Panc1 (cell line): Measurements from ENCODE around the gene COL26A1. TPM values are rescaled to one million over a fixed set of nuclear protein-coding genes. Genes with fewer than 3 reads are reported as not detected.

Source experiments
- ATAC-seq: fragments of 200-7000 bp; cut with Tn5 transposase; 2 replicates; pipeline ENCODE4 v1.9.1; 2020; ENCODE audit warnings: mild to moderate bottlenecking, moderate library complexity
- BruUV-seq: library from RNA; stranded (reverse); fragments of 400-500 nt; replicated peaks from 2 replicates; lab custom pipeline; 2021; lab: Mats Ljungman, UMichigan
- CTCF ChIA-PET: fragments of 300-600 bp; sonication (Branson Sonifier 250); formaldehyde crosslinking; loops from one replicate; lab custom pipeline; 2022; ENCODE audit warnings: antibody characterized with exemption; lab: Charles Lee
- POLR2A ChIA-PET: fragments of 300-600 bp; sonication (Branson Sonifier 250); formaldehyde crosslinking; loops from one replicate; lab custom pipeline; 2022; ENCODE audit warnings: antibody characterized with exemption; lab: Charles Lee
- DNase-seq: peaks from one replicate; pipeline ENCODE4 v3.0.0-alpha.2; 2010; ENCODE audit warnings: low read depth, low spot score
- H3K27ac ChIP-seq: 2 replicates; pipeline ENCODE4 v1.5.1; 2011; ENCODE audit warnings: mild to moderate bottlenecking, low read length, inconsistent platforms
- H3K27me3 ChIP-seq: fragments of 200-500 bp; sonication (Bioruptor generic); 2 replicates; pipeline ENCODE4 v1.6.0; 2014; ENCODE audit warnings: low read length, inconsistent platforms; ENCODE audit not compliant: control insufficient read depth, insufficient read depth
- H3K36me3 ChIP-seq: fragments of 200-500 bp; sonication (Bioruptor generic); 2 replicates; pipeline ENCODE4 v1.5.1; 2014; ENCODE audit warnings: inconsistent platforms, mild to moderate bottlenecking, low read length, moderate library complexity; ENCODE audit not compliant: control insufficient read depth, insufficient read depth
- H3K4me1 ChIP-seq: 2 replicates; pipeline ENCODE4 v1.5.1; 2011; ENCODE audit warnings: inconsistent platforms, mild to moderate bottlenecking, low read length, moderate library complexity; ENCODE audit not compliant: control insufficient read depth, insufficient read depth
- H3K4me3 ChIP-seq, 2 experiments: 2 replicates each; pipeline ENCODE4 v1.5.1; 2011 to 2012; ENCODE audit warnings: low read depth in 2 of 2, low read length in 2 of 2, mild to moderate bottlenecking in 2 of 2, inconsistent platforms in 1 of 2, moderate library complexity in 1 of 2
- H3K9me3 ChIP-seq: fragments of 200-500 bp; sonication (Bioruptor generic); 2 replicates; pipeline ENCODE4 v1.5.1; 2014; ENCODE audit warnings: low read depth, mild to moderate bottlenecking, inconsistent platforms, low read length, moderate library complexity; ENCODE audit not compliant: control insufficient read depth, insufficient read depth
- POLR2AphosphoS5 ChIP-seq: IDR thresholded peaks from 2 replicates; pipeline ENCODE4 v1.6.1; 2012; ENCODE audit warnings: mild to moderate bottlenecking, low read depth, low read length, moderate library complexity
- SIN3A ChIP-seq: IDR thresholded peaks from 2 replicates; pipeline ENCODE4 v1.6.1; 2012; ENCODE audit warnings: low read depth, mild to moderate bottlenecking, low read length, moderate library complexity, borderline replicate concordance; ENCODE audit not compliant: insufficient read depth
- TCF7L2 ChIP-seq: IDR thresholded peaks from 2 replicates; pipeline ENCODE4 v1.6.1; 2011; ENCODE audit warnings: mild to moderate bottlenecking, low read depth, low read length, inconsistent platforms
- in situ Hi-C: cut with HindIII; loops from 2 replicates; pipeline ENCODE4 v1.10.0; 2016; ENCODE audit warnings: low sequenced_read_pairs, low pct_unique_long_range_greater_than_20kb
- intact Hi-C: fragments of 100-400 bp; cut with micrococcal nuclease; formaldehyde crosslinking; loops from one replicate; pipeline ENCODE4 v1.10.0; 2022; ENCODE audit not compliant: unreplicated experiment
- total RNA-seq: library from RNA; stranded (reverse); gene quantifications from one replicate; pipeline ENCODE4 v1.2.1, GENCODE V29; 2021; ENCODE audit not compliant: unreplicated experiment
- TF ChIP-seq, protein P1 (sequence below): fragments of 450-650 bp; IDR thresholded peaks from 2 replicates; pipeline ENCODE4 v1.5.1; 2017; ENCODE audit warnings: mild to moderate bottlenecking
- TF ChIP-seq, protein P2 (sequence below), 2 experiments: IDR thresholded peaks; 2 replicates each; pipeline ENCODE4 v1.6.1; 2011 to 2012; ENCODE audit warnings: low read depth in 2 of 2, control low read depth in 1 of 2, low read length in 1 of 2, mild to moderate bottlenecking in 1 of 2, moderate library complexity in 1 of 2; ENCODE audit not compliant: insufficient read depth in 1 of 2

Gene COL26A1
- total RNA-seq, 1 experiment from 2014 or later, result 25.8 TPM

DNA sequence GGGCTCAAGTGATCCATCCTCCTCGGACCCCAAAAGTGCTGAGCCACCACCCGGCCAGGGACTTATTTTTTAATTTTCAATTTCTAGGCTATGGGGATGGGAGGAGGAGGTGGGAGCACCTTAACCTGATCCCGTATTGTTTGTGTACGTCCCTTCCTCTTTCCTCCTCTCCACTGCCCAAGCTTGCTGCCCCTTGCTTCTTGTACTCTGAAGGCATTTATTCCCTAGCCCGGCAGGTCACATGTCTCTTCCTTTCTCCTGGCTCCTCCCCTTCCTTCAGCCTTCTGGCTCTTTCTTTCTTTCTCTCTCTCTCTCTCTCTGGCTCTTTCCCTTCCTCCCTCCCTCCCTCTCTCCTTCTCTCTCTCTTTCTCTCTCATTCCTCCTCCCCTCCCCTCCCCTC lies 56.0 kb downstream of the COL26A1 start:
- BruUV-seq, result no TSS peak
- intact Hi-C loops (loop anchor here (10.0 kb wide), 1 partner anchor 54 kb away; the partner anchor contains the start of gene COL26A1), in situ Hi-C loops (no loop called here)
- H3K9me3 ChIP-seq, result no peaks in the 10 kb centered on the region
- DNase-seq (no peak), ATAC-seq (no peak)
- no peaks in the 10 kb centered on the region for H3K27me3 ChIP-seq
- ChIA-PET POLR2A (no interaction called here), CTCF (interaction anchor here (0.6 kb wide), 1 partner anchor 90 kb away, joined by 8 read pairs; no protein-coding TSS in a partner anchor)
- no peak overlapping the region for H3K4me3 ChIP-seq
- no peak overlapping the region for H3K27ac ChIP-seq
- TF ChIP-seq, protein P1, sequence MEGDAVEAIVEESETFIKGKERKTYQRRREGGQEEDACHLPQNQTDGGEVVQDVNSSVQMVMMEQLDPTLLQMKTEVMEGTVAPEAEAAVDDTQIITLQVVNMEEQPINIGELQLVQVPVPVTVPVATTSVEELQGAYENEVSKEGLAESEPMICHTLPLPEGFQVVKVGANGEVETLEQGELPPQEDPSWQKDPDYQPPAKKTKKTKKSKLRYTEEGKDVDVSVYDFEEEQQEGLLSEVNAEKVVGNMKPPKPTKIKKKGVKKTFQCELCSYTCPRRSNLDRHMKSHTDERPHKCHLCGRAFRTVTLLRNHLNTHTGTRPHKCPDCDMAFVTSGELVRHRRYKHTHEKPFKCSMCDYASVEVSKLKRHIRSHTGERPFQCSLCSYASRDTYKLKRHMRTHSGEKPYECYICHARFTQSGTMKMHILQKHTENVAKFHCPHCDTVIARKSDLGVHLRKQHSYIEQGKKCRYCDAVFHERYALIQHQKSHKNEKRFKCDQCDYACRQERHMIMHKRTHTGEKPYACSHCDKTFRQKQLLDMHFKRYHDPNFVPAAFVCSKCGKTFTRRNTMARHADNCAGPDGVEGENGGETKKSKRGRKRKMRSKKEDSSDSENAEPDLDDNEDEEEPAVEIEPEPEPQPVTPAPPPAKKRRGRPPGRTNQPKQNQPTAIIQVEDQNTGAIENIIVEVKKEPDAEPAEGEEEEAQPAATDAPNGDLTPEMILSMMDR, result no peak
- TF ChIP-seq, protein P2, sequence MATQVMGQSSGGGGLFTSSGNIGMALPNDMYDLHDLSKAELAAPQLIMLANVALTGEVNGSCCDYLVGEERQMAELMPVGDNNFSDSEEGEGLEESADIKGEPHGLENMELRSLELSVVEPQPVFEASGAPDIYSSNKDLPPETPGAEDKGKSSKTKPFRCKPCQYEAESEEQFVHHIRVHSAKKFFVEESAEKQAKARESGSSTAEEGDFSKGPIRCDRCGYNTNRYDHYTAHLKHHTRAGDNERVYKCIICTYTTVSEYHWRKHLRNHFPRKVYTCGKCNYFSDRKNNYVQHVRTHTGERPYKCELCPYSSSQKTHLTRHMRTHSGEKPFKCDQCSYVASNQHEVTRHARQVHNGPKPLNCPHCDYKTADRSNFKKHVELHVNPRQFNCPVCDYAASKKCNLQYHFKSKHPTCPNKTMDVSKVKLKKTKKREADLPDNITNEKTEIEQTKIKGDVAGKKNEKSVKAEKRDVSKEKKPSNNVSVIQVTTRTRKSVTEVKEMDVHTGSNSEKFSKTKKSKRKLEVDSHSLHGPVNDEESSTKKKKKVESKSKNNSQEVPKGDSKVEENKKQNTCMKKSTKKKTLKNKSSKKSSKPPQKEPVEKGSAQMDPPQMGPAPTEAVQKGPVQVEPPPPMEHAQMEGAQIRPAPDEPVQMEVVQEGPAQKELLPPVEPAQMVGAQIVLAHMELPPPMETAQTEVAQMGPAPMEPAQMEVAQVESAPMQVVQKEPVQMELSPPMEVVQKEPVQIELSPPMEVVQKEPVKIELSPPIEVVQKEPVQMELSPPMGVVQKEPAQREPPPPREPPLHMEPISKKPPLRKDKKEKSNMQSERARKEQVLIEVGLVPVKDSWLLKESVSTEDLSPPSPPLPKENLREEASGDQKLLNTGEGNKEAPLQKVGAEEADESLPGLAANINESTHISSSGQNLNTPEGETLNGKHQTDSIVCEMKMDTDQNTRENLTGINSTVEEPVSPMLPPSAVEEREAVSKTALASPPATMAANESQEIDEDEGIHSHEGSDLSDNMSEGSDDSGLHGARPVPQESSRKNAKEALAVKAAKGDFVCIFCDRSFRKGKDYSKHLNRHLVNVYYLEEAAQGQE (IDR thresholded peaks at IDR 0.05; ENCODE audit: insufficient read depth in 1 of 2, low read depth in 2 of 2, low read length in 1 of 2), result no peak
- TF ChIP-seq SIN3A (no peak), POLR2AphosphoS5 (no peak), TCF7L2 (no peak)
- H3K36me3 ChIP-seq, result no peaks in the 10 kb centered on the region
- no peaks in the 10 kb centered on the region for H3K4me1 ChIP-seq

DNA sequence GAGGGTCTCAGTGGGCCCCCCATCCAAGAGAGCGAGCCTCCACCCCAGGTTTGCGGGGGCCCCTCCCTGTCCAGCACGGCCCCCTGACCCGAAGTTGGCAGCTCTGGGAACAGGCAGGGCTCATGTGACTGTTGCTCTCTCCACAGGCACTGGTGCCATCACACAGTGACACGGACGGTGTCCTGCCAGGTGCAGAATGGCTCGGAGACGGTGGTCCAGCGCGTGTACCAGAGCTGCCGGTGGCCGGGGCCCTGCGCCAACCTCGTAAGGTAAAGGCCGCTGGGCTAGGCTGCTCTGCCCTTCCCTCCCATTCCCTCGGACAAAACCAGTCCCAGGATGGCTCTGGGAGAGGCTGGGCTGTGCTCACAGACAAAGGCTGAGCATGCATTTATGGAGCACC lies 57.2 kb downstream of the COL26A1 start:
- Histone ChIP-seq H3K27me3 (no peaks in the 10 kb centered on the region), H3K36me3 (no peaks in the 10 kb centered on the region), H3K9me3 (no peaks in the 10 kb centered on the region), H3K4me1 (no peaks in the 10 kb centered on the region), H3K4me3 (no peak overlapping the region), H3K27ac (no peak overlapping the region)
- ATAC-seq, result peak; percentile 44; the same call in 1 of the 2 replicates
- CTCF ChIA-PET, result no interaction called here
- POLR2A ChIA-PET, result no interaction called here
- TF ChIP-seq, protein P1, result no peak
- TF ChIP-seq TCF7L2 (no peak), SIN3A (no peak), POLR2AphosphoS5 (no peak)
- TF ChIP-seq, protein P2 (IDR thresholded peaks at IDR 0.05; ENCODE audit: insufficient read depth in 1 of 2, low read depth in 2 of 2, low read length in 1 of 2), result no peak
- BruUV-seq, result no TSS peak
- intact Hi-C loops, result loop anchor here (10.0 kb wide), 1 partner anchor 55 kb away; the partner anchor contains the start of gene COL26A1
- in situ Hi-C loops, result no loop called here
- DNase-seq, result no peak
